Measurements from ENCODE around the gene OSBPL6. TPM values are rescaled to one million over a fixed set of nuclear protein-coding genes. Genes with fewer than 3 reads are reported as not detected.

Gene OSBPL6
- total and polyA plus RNA-seq, 2 experiments from 2014 or later: 0.60 to 1.8 TPM

- no peak overlapping the region for H3K4me3 ChIP-seq
- TF ChIP-seq CTCF (IDR thresholded peaks at IDR 0.05; ENCODE audit: low read depth, low read length): no peak
- no peaks in the 10 kb centered on the region for H3K27me3 ChIP-seq
- no peak overlapping the region for H3K27ac ChIP-seq
- H3K9me3 ChIP-seq (ENCODE audit: low read depth): no peaks in the 10 kb centered on the region
- H3K36me3 ChIP-seq: peaks cover 35% of the 10 kb centered on the region
- DNase-seq (ENCODE audit: low read depth in 1 of 2, low spot score in 1 of 2): no peak
- H3K4me1 ChIP-seq (ENCODE audit: low read depth): no peaks in the 10 kb centered on the region
Observed at GRCh38 chr2:178428396-178428806, 234.1 kb downstream of the OSBPL6 start.

- Histone ChIP-seq H3K36me3 (peaks cover 44% of the 10 kb centered on the region), H3K27ac (no peak overlapping the region), H3K4me3 (no peak overlapping the region), H3K9me3 (ENCODE audit: low read depth) (no peaks in the 10 kb centered on the region), H3K4me1 (ENCODE audit: low read depth) (no peaks in the 10 kb centered on the region), H3K27me3 (no peaks in the 10 kb centered on the region)
- no peak for TF ChIP-seq CTCF (IDR thresholded peaks at IDR 0.05; ENCODE audit: low read depth, low read length)
- no peak for DNase-seq (ENCODE audit: low read depth in 1 of 2, low spot score in 1 of 2)
Observed at GRCh38 chr2:178429336-178429735, 235.0 kb downstream of the OSBPL6 start.

GRCh38 chr2:178436662-178437061, 242.3 kb downstream of the OSBPL6 start:
- TF ChIP-seq CTCF (IDR thresholded peaks at IDR 0.05; ENCODE audit: low read depth, low read length): no peak
- no peak for DNase-seq (ENCODE audit: low read depth in 1 of 2, low spot score in 1 of 2)
- peaks cover 81% of the 10 kb centered on the region for H3K36me3 ChIP-seq
- H3K4me1 ChIP-seq (ENCODE audit: low read depth): no peaks in the 10 kb centered on the region
- H3K4me3 ChIP-seq: no peak overlapping the region
- no peaks in the 10 kb centered on the region for H3K27me3 ChIP-seq
- no peaks in the 10 kb centered on the region for H3K9me3 ChIP-seq (ENCODE audit: low read depth)
- no peak overlapping the region for H3K27ac ChIP-seq

- Histone ChIP-seq H3K36me3 (peaks cover 79% of the 10 kb centered on the region), H3K4me1 (ENCODE audit: low read depth) (no peaks in the 10 kb centered on the region), H3K27ac (no peak overlapping the region), H3K27me3 (no peaks in the 10 kb centered on the region), H3K9me3 (ENCODE audit: low read depth) (no peaks in the 10 kb centered on the region), H3K4me3 (no peak overlapping the region)
- TF ChIP-seq CTCF (IDR thresholded peaks at IDR 0.05; ENCODE audit: low read depth, low read length): no peak
- DNase-seq (ENCODE audit: low read depth in 1 of 2, low spot score in 1 of 2): peak in 1 of 2 donors; percentile 2
Observed at GRCh38 chr2:178441426-178441825, 247.1 kb downstream of the OSBPL6 start.

GRCh38 chr2:178448968-178449661, 254.8 kb downstream of the OSBPL6 start:
- Histone ChIP-seq H3K9me3 (ENCODE audit: low read depth) (no peaks in the 10 kb centered on the region), H3K36me3 (peaks cover 34% of the 10 kb centered on the region), H3K4me1 (ENCODE audit: low read depth) (peaks cover 10% of the 10 kb centered on the region), H3K4me3 (peak overlapping the region; percentile 51), H3K27me3 (no peaks in the 10 kb centered on the region), H3K27ac (no peak overlapping the region)
- DNase-seq (ENCODE audit: low read depth in 1 of 2, low spot score in 1 of 2): peak in 1 of 2 donors; percentile 2
- no peak for TF ChIP-seq CTCF (IDR thresholded peaks at IDR 0.05; ENCODE audit: low read depth, low read length)

Measured in cardiac muscle cell (in vitro differentiated cells and primary cell).